ENCODE data around the gene SLC44A1.

SLC44A1 gene

DNA sequence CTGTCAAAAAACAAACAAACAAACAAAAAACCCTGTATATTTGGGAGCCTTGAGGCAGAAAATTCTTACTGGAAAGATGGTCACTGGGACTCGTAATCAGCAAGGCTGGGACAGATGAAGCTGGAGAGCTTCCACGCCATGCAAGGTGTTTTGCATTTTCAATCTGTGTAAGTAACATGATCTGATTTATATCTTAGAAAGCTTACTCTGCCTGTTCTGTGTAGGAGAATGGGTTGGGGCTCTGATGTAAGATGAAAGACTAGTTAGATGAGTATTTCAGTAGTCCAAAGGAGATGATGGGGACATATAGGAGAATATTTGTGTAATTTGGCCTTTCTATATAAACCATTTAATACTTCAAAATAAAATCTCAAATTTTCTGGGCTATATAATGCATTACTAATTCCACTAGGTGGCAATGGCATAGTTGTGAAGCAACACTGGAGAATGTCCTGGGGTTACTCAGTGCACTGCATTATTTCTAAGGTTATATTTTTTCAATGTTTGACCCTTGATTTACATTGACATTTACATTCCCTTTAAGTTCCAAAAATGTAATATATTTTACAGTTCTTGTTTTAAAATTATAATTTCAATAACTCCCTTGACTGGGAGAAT is 181.5 kb downstream of the SLC44A1 start:
- H3K4me2 ChIP-seq (ENCODE audit: low read length): no peak overlapping the region
- H3K27ac ChIP-seq: no peak overlapping the region
- no peaks in the 10 kb centered on the region for H3K79me2 ChIP-seq
- no peaks in the 10 kb centered on the region for H3K27me3 ChIP-seq (ENCODE audit: control insufficient read depth, insufficient read depth, low read length)
- no peaks in the 10 kb centered on the region for H3K4me1 ChIP-seq
- peak; percentile 30 for TF ChIP-seq CTCF (IDR thresholded peaks at IDR 0.05)
- no peaks in the 10 kb centered on the region for H3K9me3 ChIP-seq (ENCODE audit: control insufficient read depth, low read length)
- no peak overlapping the region for H2AFZ ChIP-seq
- no peak overlapping the region for H3K9ac ChIP-seq
- no peak overlapping the region for H3K4me3 ChIP-seq (ENCODE audit: low read depth, low read length)
- H3K36me3 ChIP-seq (ENCODE audit: control insufficient read depth, insufficient read depth, low read length): no peaks in the 10 kb centered on the region

DNA sequence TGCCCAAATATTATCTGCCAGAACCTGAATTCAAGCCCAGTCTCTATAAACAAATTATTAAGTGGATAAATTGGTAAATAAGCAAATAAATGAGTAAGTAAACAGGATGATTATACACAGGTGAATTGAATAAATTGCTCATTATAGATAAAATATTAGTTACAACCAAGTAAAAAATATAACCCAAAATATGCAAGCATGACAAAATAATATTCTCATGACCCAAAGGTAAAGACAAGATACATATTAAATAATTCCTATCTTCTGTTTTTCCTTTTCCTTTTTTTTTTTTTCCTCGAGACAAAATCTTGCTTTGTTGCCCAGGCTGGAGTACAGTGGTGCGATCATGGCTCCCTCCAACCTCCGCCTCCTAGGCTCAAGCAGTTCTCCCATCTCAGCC is 182.2 kb downstream of the SLC44A1 start:
- H3K4me1 ChIP-seq: no peaks in the 10 kb centered on the region
- no peak overlapping the region for H3K4me3 ChIP-seq (ENCODE audit: low read depth, low read length)
- H3K36me3 ChIP-seq (ENCODE audit: control insufficient read depth, insufficient read depth, low read length): no peaks in the 10 kb centered on the region
- no peaks in the 10 kb centered on the region for H3K27me3 ChIP-seq (ENCODE audit: control insufficient read depth, insufficient read depth, low read length)
- TF ChIP-seq CTCF (IDR thresholded peaks at IDR 0.05): no peak
- H3K9me3 ChIP-seq (ENCODE audit: control insufficient read depth, low read length): no peaks in the 10 kb centered on the region
- H3K4me2 ChIP-seq (ENCODE audit: low read length): no peak overlapping the region
- no peak overlapping the region for H2AFZ ChIP-seq
- no peak overlapping the region for H3K9ac ChIP-seq
- no peak overlapping the region for H3K27ac ChIP-seq
- no peaks in the 10 kb centered on the region for H3K79me2 ChIP-seq

DNA sequence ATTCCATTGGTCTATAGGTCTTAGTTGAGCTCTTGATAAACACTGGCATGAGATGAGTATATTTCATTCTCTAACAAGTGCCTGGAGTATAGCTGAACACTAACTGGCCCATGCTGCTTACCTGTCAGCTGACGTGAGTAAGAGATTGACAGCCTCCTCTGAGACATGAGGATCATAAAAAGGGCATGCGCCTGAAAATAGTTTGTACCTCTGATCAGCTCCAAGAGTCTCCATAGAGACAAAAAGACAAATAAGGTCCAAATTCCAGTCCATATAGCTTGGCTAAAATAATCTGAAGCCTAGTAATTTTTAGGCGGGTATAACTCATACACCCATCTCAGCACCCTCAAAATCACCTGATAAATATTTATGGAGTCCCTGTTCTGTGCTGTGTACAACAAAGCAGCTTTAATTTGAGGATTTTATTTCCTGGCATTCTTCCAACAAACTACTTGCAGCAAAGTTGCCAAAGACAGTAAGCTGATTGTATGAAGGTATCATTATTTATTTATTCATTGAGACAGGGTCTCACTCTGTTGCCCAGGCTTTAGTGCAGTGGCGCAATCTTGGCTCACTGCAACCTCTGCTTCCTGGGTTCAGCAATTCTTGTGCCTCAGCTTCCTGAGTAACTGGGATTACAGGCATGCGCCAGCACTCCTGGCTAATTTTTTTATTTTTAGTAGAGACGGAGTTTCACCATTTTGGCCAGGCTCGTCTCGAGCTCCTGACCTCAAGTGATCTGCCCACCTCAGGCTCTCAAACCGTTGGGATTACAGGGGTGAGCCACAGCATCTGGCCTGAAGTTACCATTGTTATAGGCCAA is 187.2 kb downstream of the SLC44A1 start:
- no peak for TF ChIP-seq CTCF (IDR thresholded peaks at IDR 0.05)
- H3K4me1 ChIP-seq: no peaks in the 10 kb centered on the region
- H2AFZ ChIP-seq: no peak overlapping the region
- no peaks in the 10 kb centered on the region for H3K9me3 ChIP-seq (ENCODE audit: control insufficient read depth, low read length)
- H3K9ac ChIP-seq: no peak overlapping the region
- no peak overlapping the region for H3K4me3 ChIP-seq (ENCODE audit: low read depth, low read length)
- no peak overlapping the region for H3K4me2 ChIP-seq (ENCODE audit: low read length)
- no peaks in the 10 kb centered on the region for H3K79me2 ChIP-seq
- no peaks in the 10 kb centered on the region for H3K27me3 ChIP-seq (ENCODE audit: control insufficient read depth, insufficient read depth, low read length)
- H3K27ac ChIP-seq: no peak overlapping the region
- H3K36me3 ChIP-seq (ENCODE audit: control insufficient read depth, insufficient read depth, low read length): no peaks in the 10 kb centered on the region

DNA sequence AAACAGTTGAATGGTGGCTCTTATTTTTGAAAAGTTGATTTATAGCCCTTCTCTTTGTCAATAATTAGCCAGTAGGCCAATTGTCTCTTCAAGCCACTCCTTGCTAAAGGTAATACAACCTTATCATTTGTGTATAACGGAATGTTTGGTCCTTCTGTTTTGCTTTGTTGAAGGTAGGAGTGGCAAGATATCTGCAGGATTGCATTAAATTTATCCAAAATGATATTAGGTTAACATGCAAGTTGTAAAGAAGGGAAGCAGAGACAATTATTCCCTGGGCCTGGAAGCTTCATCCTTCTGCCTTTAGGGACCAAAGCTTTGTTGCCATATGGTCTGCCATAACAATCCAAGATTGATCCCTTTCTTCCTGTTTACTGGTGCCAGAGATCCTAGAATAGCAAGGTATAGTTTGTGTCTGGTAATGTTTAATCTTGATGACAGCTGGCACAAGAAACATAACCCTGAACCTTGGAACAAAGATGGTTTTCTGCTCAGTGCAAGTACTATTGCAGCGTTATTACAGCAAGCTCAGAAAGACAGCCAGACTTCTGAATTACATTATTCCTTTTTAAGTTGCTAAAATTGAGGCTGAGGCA is 187.9 kb downstream of the SLC44A1 start:
- Histone ChIP-seq H3K4me2 (ENCODE audit: low read length) (no peak overlapping the region), H3K79me2 (no peaks in the 10 kb centered on the region), H3K4me3 (ENCODE audit: low read depth, low read length) (no peak overlapping the region), H3K36me3 (ENCODE audit: control insufficient read depth, insufficient read depth, low read length) (no peaks in the 10 kb centered on the region), H3K4me1 (no peaks in the 10 kb centered on the region), H3K27me3 (ENCODE audit: control insufficient read depth, insufficient read depth, low read length) (no peaks in the 10 kb centered on the region), H2AFZ (no peak overlapping the region), H3K27ac (no peak overlapping the region), H3K9ac (no peak overlapping the region), H3K9me3 (ENCODE audit: control insufficient read depth, low read length) (no peaks in the 10 kb centered on the region)
- no peak for TF ChIP-seq CTCF (IDR thresholded peaks at IDR 0.05)

Measured in parathyroid adenoma (tissue), 2 donors.